IMR-90 (cell line): ENCODE data around the gene NRCAM. TPM values are rescaled to one million over a fixed set of nuclear protein-coding genes. Genes with fewer than 3 reads are reported as not detected.

ENCODE experiments used
- ATAC-seq: fragments of 200-7000 bp; cut with Tn5 transposase; 2 replicates; pipeline ENCODE4 v1.9.1; 2020; ENCODE audit warnings: low read depth, mild to moderate bottlenecking, moderate library complexity
- BruUV-seq: library from RNA; stranded (reverse); fragments of 400-500 nt; replicated peaks from 2 replicates; lab custom pipeline; 2021; lab: Mats Ljungman, UMichigan
- CTCF ChIA-PET: fragments of 300-600 bp; formaldehyde crosslinking; extraction: SDS; loops from one replicate; lab custom pipeline; 2021; ENCODE audit warnings: antibody characterized with exemption; lab: Yijun Ruan, JAX
- POLR2A ChIA-PET: fragments of 300-600 bp; sonication (Branson Sonifier 250); formaldehyde crosslinking; loops from one replicate; lab custom pipeline; 2022; ENCODE audit warnings: antibody characterized with exemption; ENCODE audit not compliant: unreplicated experiment; lab: Charles Lee
- DNase-seq: peaks from one replicate; pipeline ENCODE4 v3.0.0; 2013
- H2AFZ ChIP-seq: replicated peaks from 2 replicates; pipeline ENCODE3; 2013; ENCODE audit warnings: low read length, mild to moderate bottlenecking; ENCODE audit not compliant: poor library complexity
- H2AK5ac ChIP-seq: 2 replicates; pipeline ENCODE4 v1.6.1; 2013; ENCODE audit warnings: low read depth, low read length, inconsistent platforms
- H2AK9ac ChIP-seq: replicated peaks from 2 replicates; pipeline ENCODE3; 2013; ENCODE audit warnings: mild to moderate bottlenecking, low read depth, low read length, moderate library complexity; ENCODE audit not compliant: poor library complexity
- H2BK120ac ChIP-seq: 2 replicates; pipeline ENCODE4 v1.6.1; 2013; ENCODE audit warnings: low read depth, low read length, inconsistent platforms
- H2BK15ac ChIP-seq: 3 replicates; pipeline ENCODE4 v1.6.1; 2013; ENCODE audit warnings: low read depth, low read length, inconsistent platforms
- H2BK20ac ChIP-seq: 2 replicates; pipeline ENCODE4 v1.6.1; 2013; ENCODE audit warnings: low read depth, mild to moderate bottlenecking, inconsistent platforms, low read length, moderate library complexity
- H2BK5ac ChIP-seq: 2 replicates; pipeline ENCODE4 v1.6.1; 2013; ENCODE audit warnings: mild to moderate bottlenecking, low read depth, low read length, inconsistent platforms; ENCODE audit not compliant: poor library complexity, severe bottlenecking
- H3K14ac ChIP-seq: replicated peaks from 2 replicates; pipeline ENCODE4 v1.6.1; 2013; ENCODE audit warnings: low read depth, low read length, inconsistent platforms
- H3K18ac ChIP-seq: 2 replicates; pipeline ENCODE4 v1.6.1; 2013; ENCODE audit warnings: low read depth, low read length, control low read depth
- H3K23ac ChIP-seq: 2 replicates; pipeline ENCODE4 v1.6.1; 2013; ENCODE audit warnings: low read depth, low read length, inconsistent platforms
- H3K27ac ChIP-seq: 2 replicates; pipeline ENCODE4 v1.5.1; 2013; ENCODE audit warnings: mild to moderate bottlenecking, control low read depth, low read length; ENCODE audit not compliant: insufficient read depth
- H3K27me3 ChIP-seq: 2 replicates; pipeline ENCODE4 v1.6.1; 2013; ENCODE audit warnings: low read length; ENCODE audit not compliant: control insufficient read depth, insufficient read depth
- H3K36me3 ChIP-seq: 2 replicates; pipeline ENCODE4 v1.6.1; 2013; ENCODE audit warnings: low read length, mixed read lengths; ENCODE audit not compliant: control insufficient read depth, insufficient read depth
- H3K4ac ChIP-seq: 2 replicates; pipeline ENCODE4 v1.6.1; 2013; ENCODE audit warnings: low read depth, low read length, inconsistent platforms
- H3K4me1 ChIP-seq: 2 replicates; pipeline ENCODE4 v1.6.1; 2013; ENCODE audit warnings: low read length, mixed read lengths; ENCODE audit not compliant: control insufficient read depth, insufficient read depth
- H3K4me2 ChIP-seq: 2 replicates; pipeline ENCODE4 v1.6.1; 2013; ENCODE audit warnings: low read depth, mild to moderate bottlenecking, control low read depth, low read length, moderate library complexity
- H3K4me3 ChIP-seq: 2 replicates; pipeline ENCODE4 v1.5.1; 2013; ENCODE audit warnings: low read depth, mild to moderate bottlenecking, control low read depth, low read length, moderate library complexity; ENCODE audit not compliant: insufficient read depth
- H3K56ac ChIP-seq: 2 replicates; pipeline ENCODE4 v1.6.1; 2013; ENCODE audit warnings: low read length, inconsistent platforms; ENCODE audit not compliant: insufficient read depth; ENCODE audit errors: extremely low read depth
- H3K79me1 ChIP-seq, 2 experiments: 2 replicates each; pipeline ENCODE4 v1.6.1; 2013; ENCODE audit warnings: low read length in 2 of 2, inconsistent platforms in 1 of 2, low read depth in 1 of 2
- H3K9ac ChIP-seq: 2 replicates; pipeline ENCODE4 v1.6.1; 2013; ENCODE audit warnings: low read depth, low read length, control low read depth
- H3K9me1 ChIP-seq: 2 replicates; pipeline ENCODE4 v1.6.1; 2013; ENCODE audit warnings: low read length, inconsistent platforms; ENCODE audit not compliant: insufficient read depth
- H3K9me3 ChIP-seq: 2 replicates; pipeline ENCODE4 v1.6.1; 2013; ENCODE audit warnings: low read length; ENCODE audit not compliant: control insufficient read depth, insufficient read depth
- H4K20me1 ChIP-seq: 2 replicates; pipeline ENCODE4 v1.6.1; 2013; ENCODE audit warnings: low read length, inconsistent platforms; ENCODE audit not compliant: insufficient read depth
- H4K5ac ChIP-seq: 2 replicates; pipeline ENCODE4 v1.6.1; 2013; ENCODE audit warnings: mild to moderate bottlenecking, low read depth, low read length, control low read depth
- H4K8ac ChIP-seq, 2 experiments: 2 replicates each; pipeline ENCODE4 v1.6.1; 2013; ENCODE audit warnings: low read depth in 2 of 2, low read length in 2 of 2, control low read depth in 1 of 2, inconsistent platforms in 1 of 2
- H4K91ac ChIP-seq: 2 replicates; pipeline ENCODE4 v1.6.1; 2013; ENCODE audit warnings: low read depth, low read length, inconsistent platforms; ENCODE audit not compliant: insufficient read depth
- BHLHE40 ChIP-seq: fragments of 150-350 bp; IDR thresholded peaks from 2 replicates; pipeline ENCODE4 v1.6.1; 2016; ENCODE audit warnings: mild to moderate bottlenecking, low read depth, low read length
- CTCF ChIP-seq: conservative IDR thresholded peaks from 2 replicates; pipeline ENCODE4 v1.5.1; 2012; ENCODE audit warnings: mild to moderate bottlenecking, low read depth, low read length, improper control_type of control experiment
- ELK1 ChIP-seq: fragments of 150-350 bp; IDR thresholded peaks from 2 replicates; pipeline ENCODE4 v1.6.1; 2016; ENCODE audit warnings: low read depth, mild to moderate bottlenecking, low read length, moderate library complexity, borderline replicate concordance
- FOS ChIP-seq: fragments of 150-350 bp; IDR thresholded peaks from 2 replicates; pipeline ENCODE4 v1.6.1; 2016; ENCODE audit warnings: low read depth, low read length
- MAFK ChIP-seq: IDR thresholded peaks from 2 replicates; pipeline ENCODE4 v1.6.1; 2012; ENCODE audit warnings: low read depth, low read length, improper control_type of control experiment
- MAZ ChIP-seq: IDR thresholded peaks from 2 replicates; pipeline ENCODE4 v1.6.1; 2012; ENCODE audit warnings: low read depth, mild to moderate bottlenecking, low read length, improper control_type of control experiment, moderate library complexity, borderline replicate concordance
- MXI1 ChIP-seq: IDR thresholded peaks from 2 replicates; pipeline ENCODE4 v1.6.1; 2012; ENCODE audit warnings: low read depth, mild to moderate bottlenecking, low read length, moderate library complexity, borderline replicate concordance
- NFE2L2 ChIP-seq: fragments of 150-350 bp; IDR thresholded peaks from 2 replicates; pipeline ENCODE4 v1.6.1; 2016; ENCODE audit warnings: low read depth, mild to moderate bottlenecking, low read length
- POLR2A ChIP-seq: IDR thresholded peaks from 2 replicates; pipeline ENCODE4 v1.6.1; 2012; ENCODE audit warnings: mild to moderate bottlenecking, low read depth, low read length
- RCOR1 ChIP-seq: IDR thresholded peaks from 2 replicates; pipeline ENCODE4 v1.6.1; 2012; ENCODE audit warnings: mild to moderate bottlenecking, low read length, improper control_type of control experiment; ENCODE audit not compliant: insufficient replicate concordance
- SMC3 ChIP-seq: fragments of 150-350 bp; IDR thresholded peaks from 2 replicates; pipeline ENCODE4 v1.6.1; 2016; ENCODE audit warnings: low read depth, mild to moderate bottlenecking, antibody characterized with exemption, low read length, moderate library complexity
- USF2 ChIP-seq: fragments of 150-350 bp; IDR thresholded peaks from 2 replicates; pipeline ENCODE4 v1.6.1; 2017; ENCODE audit warnings: mild to moderate bottlenecking, antibody characterized with exemption, low read length, low read depth
- WGBS, 2 experiments: methylation state at CpG; one replicate each; pipeline versions ENCODE4 v1.1.5 to v1.1.7; 2013; ENCODE audit warnings: missing lambda C conversion rate in 2 of 2; ENCODE audit not compliant: insufficient read length in 1 of 2; ENCODE audit errors: extremely low coverage in 2 of 2; 5-methylcytosine and 5-hydroxymethylcytosine counted together
- dilution Hi-C: fragments of 300-500 bp; cut with HindIII; formaldehyde crosslinking; loops from one replicate; pipeline ENCODE4 v1.14.3; 2018; ENCODE audit warnings: low sequenced_read_pairs; ENCODE audit not compliant: unreplicated experiment
- in situ Hi-C: fragments of 300-500 bp; cut with MboI; formaldehyde crosslinking; loops from 3 replicates; pipeline ENCODE4 v1.14.3; 2019; ENCODE audit warnings: low sequenced_read_pairs, inconsistent platforms, mixed read lengths
- intact Hi-C: fragments of 100-400 bp; cut with micrococcal nuclease; formaldehyde crosslinking; loops from 2 replicates; pipeline ENCODE4 v1.10.0; 2022
- polyA plus RNA-seq, 3 experiments: library from polyadenylated mRNA; depleted of rRNA; stranded (reverse); fragments of >200 nt; gene quantifications; 2 replicates each; pipeline ENCODE4 v1.2.3, GENCODE V29; 2012; ENCODE audit warnings: low replicate concordance in 1 of 3
- total RNA-seq: library from RNA; depleted of rRNA; stranded (reverse); fragments of >200 nt; gene quantifications from 2 replicates; pipeline ENCODE4 v1.2.3, GENCODE V29; 2012

The NRCAM gene
- total and polyA plus RNA-seq, 2 of the 4 experiments (the other 2 are of a cell fraction), result 0.46 to 1.1 TPM

GRCh38 chr7:108308276-108308675, 148.0 kb downstream of the NRCAM start:
- Histone ChIP-seq H2AK9ac (no peak overlapping the region), H2BK20ac (no peak overlapping the region), H3K4ac (no peak overlapping the region), H3K36me3 (no peaks in the 10 kb centered on the region), H3K23ac (no peak overlapping the region), H3K9me3 (no peaks in the 10 kb centered on the region), H3K4me1 (no peaks in the 10 kb centered on the region), H2BK120ac (no peak overlapping the region), H3K9ac (no peak overlapping the region), H3K14ac (no peak overlapping the region), H3K27ac (no peak overlapping the region), H2AFZ (no peak overlapping the region), H2AK5ac (no peak overlapping the region), H3K27me3 (no peaks in the 10 kb centered on the region), H3K4me2 (no peak overlapping the region), H4K5ac (no peak overlapping the region), H3K56ac (no peak overlapping the region), H2BK15ac (no peak overlapping the region), H2BK5ac (no peak overlapping the region), H3K18ac (no peak overlapping the region), H4K20me1 (no peaks in the 10 kb centered on the region), H3K4me3 (no peak overlapping the region), H4K91ac (no peak overlapping the region), H4K8ac (no peak overlapping the region), H3K79me1 (no peaks in the 10 kb centered on the region), H3K9me1 (no peaks in the 10 kb centered on the region)
- DNase-seq (no peak), ATAC-seq (no peak)
- intact Hi-C loops, result no loop called here
- in situ Hi-C loops, result no loop called here
- no peak for TF ChIP-seq MAFK
- no peak for TF ChIP-seq NFE2L2
- TF ChIP-seq MAZ, result no peak
- no peak for TF ChIP-seq USF2
- no peak for TF ChIP-seq RCOR1
- TF ChIP-seq SMC3, result no peak
- TF ChIP-seq ELK1, result no peak
- no peak for TF ChIP-seq POLR2A
- TF ChIP-seq FOS, result no peak
- no peak for TF ChIP-seq MXI1
- no peak for TF ChIP-seq CTCF
- no peak for TF ChIP-seq BHLHE40
- no CpG with 5 or more reads among the region's 3 CpGs for WGBS, 2 experiments
- dilution Hi-C loops, result no loop called here
- POLR2A ChIA-PET, result no interaction called here
- no TSS peak for BruUV-seq
- CTCF ChIA-PET, result no interaction called here
